RPMI7951 (cell line): ENCODE data around the gene ARHGEF28. TPM values are rescaled to one million over a fixed set of nuclear protein-coding genes. Genes with fewer than 3 reads are reported as not detected.

ENCODE experiments used
- DNase-seq: peaks from one replicate; pipeline ENCODE4 v3.0.0-alpha.2; 2012; ENCODE audit warnings: low read depth
- total RNA-seq: library from RNA; depleted of rRNA; stranded (reverse); fragments of >200 nt; shearing (Covaris generic); gene quantifications from 2 replicates; pipeline ENCODE4 v1.2.3, GENCODE V29; 2014; rRNA removed

Gene ARHGEF28, protein sequence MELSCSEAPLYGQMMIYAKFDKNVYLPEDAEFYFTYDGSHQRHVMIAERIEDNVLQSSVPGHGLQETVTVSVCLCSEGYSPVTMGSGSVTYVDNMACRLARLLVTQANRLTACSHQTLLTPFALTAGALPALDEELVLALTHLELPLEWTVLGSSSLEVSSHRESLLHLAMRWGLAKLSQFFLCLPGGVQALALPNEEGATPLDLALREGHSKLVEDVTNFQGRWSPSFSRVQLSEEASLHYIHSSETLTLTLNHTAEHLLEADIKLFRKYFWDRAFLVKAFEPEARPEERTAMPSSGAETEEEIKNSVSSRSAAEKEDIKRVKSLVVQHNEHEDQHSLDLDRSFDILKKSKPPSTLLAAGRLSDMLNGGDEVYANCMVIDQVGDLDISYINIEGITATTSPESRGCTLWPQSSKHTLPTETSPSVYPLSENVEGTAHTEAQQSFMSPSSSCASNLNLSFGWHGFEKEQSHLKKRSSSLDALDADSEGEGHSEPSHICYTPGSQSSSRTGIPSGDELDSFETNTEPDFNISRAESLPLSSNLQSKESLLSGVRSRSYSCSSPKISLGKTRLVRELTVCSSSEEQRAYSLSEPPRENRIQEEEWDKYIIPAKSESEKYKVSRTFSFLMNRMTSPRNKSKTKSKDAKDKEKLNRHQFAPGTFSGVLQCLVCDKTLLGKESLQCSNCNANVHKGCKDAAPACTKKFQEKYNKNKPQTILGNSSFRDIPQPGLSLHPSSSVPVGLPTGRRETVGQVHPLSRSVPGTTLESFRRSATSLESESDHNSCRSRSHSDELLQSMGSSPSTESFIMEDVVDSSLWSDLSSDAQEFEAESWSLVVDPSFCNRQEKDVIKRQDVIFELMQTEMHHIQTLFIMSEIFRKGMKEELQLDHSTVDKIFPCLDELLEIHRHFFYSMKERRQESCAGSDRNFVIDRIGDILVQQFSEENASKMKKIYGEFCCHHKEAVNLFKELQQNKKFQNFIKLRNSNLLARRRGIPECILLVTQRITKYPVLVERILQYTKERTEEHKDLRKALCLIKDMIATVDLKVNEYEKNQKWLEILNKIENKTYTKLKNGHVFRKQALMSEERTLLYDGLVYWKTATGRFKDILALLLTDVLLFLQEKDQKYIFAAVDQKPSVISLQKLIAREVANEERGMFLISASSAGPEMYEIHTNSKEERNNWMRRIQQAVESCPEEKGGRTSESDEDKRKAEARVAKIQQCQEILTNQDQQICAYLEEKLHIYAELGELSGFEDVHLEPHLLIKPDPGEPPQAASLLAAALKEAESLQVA (N-terminal part only)
- total RNA-seq: 11.3 and 13.4 TPM in 2 replicates

DNA sequence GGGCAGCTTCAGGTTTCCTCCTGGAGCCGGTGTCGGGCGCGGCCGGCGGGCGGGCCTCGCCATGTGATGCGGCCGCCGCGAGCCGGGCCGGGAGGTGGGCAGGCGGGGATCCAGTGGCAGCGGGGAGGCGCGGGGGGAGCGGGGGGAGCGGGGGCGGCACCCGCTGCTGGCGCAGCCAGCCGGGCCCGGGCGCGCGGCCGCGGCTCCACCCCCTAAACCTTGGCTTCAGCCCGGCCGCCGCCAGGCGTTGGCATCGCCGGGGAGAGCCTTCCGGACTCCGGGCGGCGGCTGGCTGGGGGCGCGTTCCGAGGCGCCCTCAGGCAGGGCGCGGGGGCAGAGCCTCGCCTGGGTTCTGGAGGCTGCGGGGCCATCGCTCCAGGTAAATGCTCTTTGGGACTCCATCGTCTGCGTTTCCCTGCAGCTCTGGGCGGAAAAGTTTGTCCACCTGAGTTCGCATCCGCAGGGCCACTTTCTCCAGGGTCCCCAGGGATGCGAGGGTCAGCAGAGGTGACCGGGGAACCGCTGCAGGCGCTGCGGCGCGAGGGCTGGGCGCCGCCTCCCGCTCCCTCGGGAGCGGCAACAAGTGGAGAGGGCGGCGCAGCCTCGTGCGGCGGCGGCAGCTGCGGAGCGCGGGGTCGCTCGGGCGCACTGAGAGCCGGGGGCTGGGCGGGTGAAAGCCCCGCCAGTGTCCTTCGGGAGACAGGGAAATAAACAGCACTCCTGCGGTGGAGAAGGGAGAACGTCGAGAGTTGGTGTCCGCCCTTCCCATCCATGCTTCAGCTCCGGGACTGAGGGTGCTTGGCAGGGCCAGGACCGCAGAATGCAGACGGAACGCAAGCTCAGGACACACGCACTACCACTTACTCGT lies at the start of gene ARHGEF28:
Gene ARHGEF28, plus strand, starts transcription at position 253 of the 868 bp plus-strand sequence. CDS start 58,656 bp downstream, outside the sequence.
- DNase-seq: peak; percentile 80

DNA sequence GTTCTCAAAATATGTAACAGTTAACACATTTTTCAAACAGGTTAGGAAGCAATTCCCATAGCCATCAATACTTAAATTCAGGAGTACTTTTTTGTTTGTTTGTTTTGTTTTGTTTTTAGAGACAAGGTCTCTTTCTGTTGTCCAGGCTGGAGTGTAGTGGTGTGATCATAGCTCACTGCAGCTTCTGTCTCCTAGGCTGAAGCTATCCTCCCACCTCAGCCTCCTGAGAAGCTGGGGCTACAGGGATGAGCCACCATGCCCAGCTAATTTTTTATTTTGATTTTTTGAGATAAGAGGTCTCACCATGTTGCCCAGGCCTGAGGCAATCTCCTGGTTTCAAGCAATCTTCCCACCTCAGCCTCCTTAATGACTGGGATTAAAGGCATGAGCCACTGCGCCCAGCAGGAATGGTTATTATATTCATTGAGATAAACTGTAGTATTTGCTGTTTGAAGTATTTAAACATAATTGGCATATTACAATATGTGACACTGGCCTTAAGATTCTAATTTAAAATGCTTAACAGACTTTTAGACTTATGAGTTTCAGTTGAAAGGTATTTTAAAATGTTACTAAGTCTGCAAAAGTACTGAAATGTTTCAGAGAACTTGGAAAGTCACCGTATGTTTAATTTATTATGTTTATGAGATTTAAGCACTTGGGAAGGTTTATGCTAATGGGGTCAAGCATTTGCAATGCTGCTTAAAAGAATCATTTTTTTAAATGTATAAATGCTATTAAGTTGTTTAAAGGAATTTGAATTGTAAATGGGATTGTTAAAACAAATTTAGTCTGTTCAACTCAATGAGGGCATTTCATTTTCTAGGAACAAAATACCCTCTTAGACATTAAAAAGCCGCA lies 43.5 kb upstream of the ARHGEF28 start:
- no peak for DNase-seq

DNA sequence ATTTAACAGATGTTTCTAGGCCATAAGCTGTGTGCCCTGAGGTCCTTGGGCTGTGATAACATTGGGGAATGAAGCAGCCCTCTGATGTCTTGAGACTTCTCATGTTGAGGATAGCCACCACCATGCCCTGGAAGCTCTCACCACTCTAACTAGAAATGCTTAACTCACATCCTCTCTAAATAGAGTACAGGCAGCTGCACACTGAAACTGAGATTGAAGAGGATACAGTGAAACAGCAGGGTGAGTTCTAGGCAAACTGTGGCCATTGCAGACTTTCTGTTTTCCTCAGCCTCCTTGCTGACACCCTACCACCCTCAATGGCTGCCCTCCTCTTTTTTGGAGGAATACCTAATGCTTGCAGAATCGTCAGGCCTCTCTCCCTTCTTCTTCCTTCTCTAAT lies 38.1 kb upstream of the ARHGEF28 start:
- no peak for DNase-seq

DNA sequence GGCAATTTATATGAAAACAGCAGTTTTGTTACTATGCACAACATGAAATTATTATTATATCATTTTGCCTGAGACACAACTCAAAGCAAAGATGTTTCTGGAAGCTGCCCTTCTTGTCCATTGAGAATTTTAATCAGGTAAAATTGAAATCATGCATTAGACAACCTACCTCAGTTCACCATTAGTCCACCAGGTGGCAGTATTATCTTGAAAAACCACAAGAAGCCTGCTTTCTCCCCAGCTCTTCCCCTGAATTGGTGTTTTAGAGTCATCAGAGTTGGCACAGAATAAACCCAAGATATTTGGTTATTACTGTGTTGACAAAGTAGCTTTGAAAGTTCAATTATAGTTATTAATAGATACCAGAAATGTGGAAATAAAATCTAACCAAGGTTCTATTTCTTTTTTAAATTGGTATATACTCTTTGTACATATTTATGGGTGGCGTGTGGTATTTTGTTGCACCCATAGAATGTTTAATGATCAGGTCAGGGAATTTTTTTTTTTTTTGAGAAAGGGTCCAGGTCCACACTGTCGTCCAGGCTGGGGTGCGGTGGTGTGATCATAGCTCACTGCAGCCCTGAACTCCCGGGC lies 34.8 kb upstream of the ARHGEF28 start:
- DNase-seq: peak; percentile 70

DNA sequence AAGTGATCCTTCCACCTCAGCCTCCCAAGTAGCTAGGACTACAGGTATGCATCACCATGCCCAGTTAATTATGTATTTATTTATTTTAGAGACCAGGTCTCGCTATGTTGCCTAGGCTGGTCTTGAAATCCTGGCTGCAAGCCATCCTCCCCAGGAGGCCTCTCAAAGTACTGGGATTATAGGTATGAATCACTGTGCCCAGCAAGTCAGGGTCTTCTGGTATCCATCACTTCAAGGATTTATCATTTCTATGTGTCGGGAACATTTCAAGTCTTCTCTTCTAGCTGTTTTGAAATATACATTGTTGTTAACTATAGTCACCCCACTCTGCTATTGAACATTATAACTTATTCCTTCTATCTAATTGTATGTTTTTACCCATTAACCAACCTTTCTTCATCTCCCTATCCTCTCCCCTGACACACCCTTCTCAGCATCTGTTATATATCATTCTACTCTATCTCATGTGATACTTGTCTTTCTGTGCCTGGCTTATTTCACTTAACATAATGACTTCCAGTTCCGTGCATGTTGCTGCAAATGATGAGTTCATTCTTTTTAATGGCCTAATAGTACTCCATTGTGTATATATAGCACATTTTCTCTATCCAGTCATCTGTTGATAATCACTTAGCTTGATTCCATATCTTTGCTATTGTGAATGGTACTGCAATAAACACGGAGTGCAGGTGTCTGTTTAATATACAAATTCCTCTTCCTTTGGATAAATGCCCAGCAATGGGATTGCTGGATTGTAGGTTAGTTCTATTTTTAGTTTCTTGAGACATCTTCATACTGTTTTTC lies 34.1 kb upstream of the ARHGEF28 start:
- peak; percentile 26 for DNase-seq

DNA sequence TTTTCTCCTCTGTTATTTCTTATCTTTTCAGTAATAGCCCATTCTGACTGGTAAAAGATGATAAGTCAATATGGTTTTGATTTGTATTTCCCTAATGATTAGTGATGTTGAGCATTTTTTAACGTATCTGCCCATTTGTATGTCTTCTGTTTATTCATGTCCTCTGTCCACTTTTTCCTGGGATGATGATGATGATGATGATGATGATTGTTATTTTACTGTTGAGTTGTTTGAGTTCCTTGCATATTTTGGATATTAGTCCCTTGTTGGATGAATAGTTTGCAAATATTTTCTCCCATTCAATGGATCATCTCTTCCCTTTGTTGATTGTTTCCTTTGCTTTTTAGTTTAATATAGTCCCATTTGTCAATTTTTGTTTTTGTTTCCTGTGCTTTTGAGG lies 33.4 kb upstream of the ARHGEF28 start:
- no peak for DNase-seq

DNA sequence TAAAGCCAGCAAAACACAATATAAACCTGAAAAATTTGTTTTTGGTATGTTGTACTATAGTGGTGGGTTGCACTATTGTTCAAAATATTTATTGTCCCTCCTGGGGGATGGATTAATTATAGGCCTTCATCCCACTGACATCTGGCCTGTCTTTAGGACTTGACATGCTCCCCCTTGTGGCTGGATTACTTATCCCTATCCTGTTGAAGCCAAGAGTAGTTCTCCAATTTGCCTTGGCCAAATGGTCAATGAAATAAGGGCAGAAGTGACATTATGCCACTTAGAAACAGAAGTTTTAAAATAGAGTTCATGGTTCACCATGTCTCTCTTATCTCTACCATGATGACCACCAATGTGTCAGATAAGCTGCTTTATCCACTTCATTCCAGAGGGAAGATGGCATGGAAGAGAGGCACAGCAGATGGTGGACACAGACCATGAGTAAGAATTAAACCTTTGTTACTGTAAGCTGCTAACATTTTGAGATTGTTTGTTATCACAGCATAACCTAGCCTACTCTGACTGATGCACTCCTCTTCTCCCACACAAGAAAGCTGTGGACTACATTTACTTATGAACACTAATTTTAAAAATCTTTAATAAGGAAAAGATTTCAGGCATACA lies 29.2 kb upstream of the ARHGEF28 start:
- peak; percentile 51 for DNase-seq

DNA sequence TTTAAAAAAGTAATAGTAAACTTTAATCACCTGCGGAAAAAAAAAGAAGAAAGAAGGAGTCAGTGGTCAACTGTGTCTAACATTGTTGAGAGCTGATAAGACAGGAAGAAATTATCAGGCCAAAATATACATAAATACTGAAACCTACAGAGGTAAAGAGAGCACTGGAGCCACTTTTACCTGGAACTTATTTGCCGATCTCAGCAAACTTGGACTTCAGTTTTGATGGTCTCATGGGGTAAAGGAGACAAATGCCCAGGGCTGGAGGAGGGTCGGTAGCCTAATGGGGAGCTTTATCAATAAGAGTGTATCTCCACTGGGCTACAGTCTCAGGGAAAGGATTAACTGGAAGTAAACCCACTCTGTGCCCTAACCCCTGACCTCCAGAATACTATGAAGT lies 26.6 kb upstream of the ARHGEF28 start:
- DNase-seq: no peak

DNA sequence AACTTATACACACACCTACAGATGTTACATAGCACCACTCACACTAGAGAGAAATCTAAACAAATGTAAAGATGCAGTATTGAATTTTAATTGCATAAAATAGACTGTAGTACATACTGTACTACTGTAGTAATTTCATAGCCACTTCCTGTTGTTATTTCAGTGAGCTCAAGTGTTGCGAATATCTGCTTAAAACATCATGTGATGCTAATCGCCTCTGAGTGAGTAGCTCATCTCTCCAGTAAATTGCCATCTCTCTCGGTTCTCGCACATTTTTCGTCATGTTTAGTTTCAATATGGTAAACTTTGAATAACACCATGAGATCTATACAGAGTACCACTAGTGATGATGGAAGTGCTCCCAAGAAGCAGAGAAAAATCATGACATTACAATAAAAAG lies 22.0 kb upstream of the ARHGEF28 start:
- DNase-seq: peak; percentile 38

DNA sequence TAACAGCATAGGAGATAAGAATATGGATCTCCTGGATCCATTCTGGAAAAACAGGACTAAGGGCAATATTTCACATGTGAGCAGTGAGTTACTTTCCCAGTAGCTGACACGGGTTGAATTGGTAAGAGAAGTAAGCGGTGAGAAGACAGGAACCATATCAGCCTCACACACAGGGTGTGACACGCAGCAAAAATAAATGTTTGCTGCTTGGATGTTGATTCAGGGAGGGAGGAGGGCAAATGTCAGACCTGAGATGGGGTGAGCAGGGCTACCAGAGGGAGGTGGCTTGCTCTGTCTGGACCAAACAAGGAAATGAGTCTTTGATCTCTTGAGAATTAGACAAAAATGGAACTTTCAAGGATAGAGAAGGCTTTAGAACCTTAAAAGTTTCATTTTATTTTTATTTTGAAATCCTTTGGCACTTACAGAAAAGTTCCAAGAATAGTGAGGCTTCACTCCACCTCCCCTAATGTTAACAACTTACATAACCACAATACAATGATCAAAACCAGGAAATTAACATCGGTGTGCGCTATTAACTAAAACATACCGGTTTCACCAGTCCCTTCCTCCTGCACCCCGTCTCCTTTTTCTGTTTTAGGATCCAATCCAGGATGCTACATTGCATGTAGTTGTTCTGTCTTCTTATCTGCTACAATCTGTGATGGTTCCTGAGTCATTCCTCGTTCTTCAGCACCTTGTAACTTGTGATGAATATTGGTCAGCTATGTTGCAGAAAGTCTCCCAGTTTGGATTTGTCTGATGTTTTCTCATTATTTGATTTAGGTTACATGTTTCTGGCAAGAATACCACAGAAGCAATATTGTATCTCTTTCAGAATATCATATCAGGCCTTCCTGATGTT lies 20.5 kb upstream of the ARHGEF28 start:
- DNase-seq: peak; percentile 49

DNA sequence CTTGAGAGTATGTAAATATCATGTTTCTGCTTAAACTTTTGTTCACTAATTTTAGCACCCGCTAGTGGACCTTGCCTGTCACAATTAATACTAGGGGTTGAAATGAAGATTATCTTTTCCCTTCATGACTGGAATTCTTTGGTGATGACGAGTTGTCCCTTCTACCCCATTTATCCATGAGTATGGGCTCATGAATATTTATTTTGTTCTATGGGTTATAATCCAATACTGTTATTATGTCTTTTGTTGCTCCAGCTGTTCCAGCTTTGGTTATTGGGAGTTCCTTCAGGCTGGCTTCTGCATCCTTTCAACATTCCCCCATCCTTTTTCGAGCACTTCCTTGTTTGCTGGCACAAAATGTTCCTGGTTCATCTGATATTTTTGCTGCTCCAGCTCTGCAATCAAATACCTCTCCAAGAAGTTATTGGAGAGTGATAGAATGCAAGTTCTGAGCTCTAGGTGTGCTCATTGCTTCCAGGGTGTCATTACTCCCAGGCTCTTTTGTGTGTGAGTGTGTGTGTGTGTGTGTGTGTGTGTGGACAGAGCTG lies 19.7 kb upstream of the ARHGEF28 start:
- DNase-seq: no peak

DNA sequence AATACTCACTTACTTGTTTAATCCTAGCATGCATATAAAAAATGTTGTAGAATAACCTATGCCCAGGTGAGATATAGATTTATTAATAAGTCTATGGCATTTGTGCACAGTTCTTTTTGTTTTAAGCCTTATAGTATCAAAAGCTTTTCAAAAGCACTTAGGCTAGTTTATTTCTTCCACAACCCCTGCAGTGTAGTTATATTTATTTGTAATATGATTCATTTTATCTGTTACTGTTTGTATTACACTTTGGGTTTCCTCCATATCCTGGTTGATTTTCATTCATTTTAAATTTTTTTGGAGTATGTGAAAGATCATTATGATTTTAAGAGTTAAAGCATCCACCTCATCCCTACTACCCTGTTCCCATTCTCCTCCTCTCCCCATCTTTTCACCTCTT lies 18.8 kb upstream of the ARHGEF28 start:
- DNase-seq: no peak

DNA sequence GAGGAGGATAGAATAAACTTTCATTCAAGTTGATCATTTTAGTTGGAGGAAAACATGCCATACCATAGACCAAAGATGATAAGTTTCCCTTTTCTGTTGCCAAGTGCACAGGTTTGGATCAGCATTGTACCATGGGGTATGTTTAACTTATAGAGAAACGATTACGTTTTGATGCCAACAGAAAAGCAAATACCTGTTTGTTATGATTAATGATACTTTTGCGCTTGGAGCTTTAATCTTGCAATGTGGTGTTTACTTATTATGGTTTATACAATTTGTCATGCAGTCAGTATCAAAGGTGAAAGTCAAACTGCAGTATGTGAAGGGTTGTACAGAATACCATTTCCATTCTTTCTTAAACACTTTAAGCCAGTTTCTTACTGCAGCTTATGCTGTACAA lies 13.2 kb upstream of the ARHGEF28 start:
- DNase-seq: no peak

DNA sequence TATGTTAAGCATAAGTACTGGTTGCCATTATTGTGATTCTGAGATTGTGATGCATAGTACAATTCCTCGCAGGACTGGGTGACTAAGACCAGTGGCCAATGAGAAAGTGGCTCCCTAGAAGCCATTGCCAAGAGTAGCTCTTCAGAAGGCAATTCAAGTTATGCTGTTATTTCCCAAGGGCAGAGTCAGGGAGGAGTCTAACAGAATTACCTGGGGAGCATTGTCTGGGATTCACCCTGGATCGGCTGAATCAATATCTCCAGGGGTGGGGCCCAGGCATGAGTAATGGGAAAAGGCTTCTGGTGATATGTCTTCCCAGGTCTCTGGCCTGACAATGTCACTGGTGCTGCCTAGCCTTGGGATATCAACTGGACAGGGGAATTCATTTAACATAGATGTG lies 10.9 kb upstream of the ARHGEF28 start:
- DNase-seq: no peak

DNA sequence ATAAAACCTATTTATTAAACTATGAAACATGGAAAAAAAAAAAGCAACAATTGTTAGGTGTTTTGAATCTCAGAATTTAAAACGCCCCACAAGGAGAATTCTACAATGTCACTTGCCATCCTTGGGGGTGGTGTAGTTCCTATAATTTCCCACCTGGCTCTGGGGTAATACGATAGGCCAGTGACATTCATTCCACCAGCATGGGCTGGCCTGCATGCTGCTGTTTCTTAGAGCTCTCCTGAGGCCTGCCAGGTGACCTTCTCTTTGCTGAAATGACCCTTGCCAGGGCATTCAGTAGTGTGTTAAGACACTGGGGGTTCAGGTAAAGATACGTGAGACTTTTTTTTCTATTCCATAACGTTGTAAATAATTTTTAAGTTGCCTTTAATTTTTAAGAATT lies 10.0 kb upstream of the ARHGEF28 start:
- DNase-seq: no peak

DNA sequence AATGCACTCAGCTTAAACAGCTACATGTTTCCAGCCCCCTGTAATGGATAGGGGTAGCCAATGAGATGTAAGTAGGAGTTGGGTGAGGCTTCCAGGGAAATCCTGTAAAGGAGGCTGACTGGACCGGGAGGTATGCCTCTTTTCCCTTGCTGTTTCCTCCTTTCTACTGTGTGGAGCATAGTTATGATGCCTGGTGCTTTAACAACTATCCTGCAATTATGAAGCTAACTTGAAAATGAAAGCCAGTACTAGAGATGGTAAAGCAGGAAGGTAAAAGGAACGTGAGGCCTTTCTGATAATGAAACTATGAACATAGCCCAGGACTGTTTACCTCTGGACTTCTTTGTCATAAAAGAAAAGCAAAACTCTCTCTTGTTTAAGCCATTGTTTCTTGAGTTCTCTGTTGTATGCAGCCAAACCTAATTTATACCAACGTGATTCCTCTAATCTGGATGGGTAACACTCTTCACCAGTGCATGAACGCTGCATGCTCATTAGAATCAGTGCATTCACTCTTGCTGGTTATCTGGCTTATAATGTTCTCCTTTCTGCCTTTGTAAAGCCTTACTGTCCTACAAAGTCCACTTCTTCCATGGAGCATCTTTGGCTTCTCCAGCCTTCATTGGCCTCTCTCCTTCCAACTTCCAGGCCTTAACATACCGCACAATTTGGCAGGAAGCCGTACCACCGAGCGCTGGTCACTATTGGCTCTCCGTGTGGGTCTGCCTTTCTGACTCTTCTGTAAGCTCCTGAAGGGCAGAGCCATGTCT lies 8.3 kb upstream of the ARHGEF28 start:
- no peak for DNase-seq
